Superior temporal gyrus (tissue), 1 donor: ENCODE measurements around the gene CFAP221.
"Not testable (repeated sequence)": the region's sequence is repeated elsewhere in the genome, so short reads cannot be mapped to it uniquely, and the experiment has no call there.

Source experiments
- DNase-seq: peaks from one replicate; pipeline ENCODE4 v3.0.0-alpha.2; 2016; ENCODE audit errors: extremely low spot score

The CFAP221 gene

DNA sequence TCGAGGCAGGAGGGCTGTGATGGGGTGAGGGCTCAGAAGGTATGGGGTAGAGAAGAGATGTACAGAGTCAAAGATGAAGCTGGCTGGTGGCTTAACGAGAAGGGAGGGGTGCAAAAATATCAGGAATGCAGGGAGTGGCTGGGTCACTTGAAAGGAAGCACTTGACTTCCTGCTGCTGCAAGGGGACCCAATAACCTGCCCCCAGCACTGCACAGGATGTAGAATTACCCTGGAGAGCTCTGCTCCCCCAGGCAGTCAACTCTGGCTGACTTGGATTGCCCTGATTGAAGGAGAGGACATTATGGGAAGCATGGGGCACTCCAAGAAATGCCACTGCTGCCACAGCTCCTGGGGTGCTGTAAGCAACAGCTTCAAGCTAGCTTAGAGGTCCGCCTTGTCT, 41.8 kb downstream of the CFAP221 start:
- DNase-seq, result no peak

- DNase-seq, result no peak
Observed at GRCh38 chr2:119590873-119591272, 46.6 kb downstream of the CFAP221 start.

GRCh38 chr2:119591523-119591922, 47.3 kb downstream of the CFAP221 start:
- no peak for DNase-seq

DNA sequence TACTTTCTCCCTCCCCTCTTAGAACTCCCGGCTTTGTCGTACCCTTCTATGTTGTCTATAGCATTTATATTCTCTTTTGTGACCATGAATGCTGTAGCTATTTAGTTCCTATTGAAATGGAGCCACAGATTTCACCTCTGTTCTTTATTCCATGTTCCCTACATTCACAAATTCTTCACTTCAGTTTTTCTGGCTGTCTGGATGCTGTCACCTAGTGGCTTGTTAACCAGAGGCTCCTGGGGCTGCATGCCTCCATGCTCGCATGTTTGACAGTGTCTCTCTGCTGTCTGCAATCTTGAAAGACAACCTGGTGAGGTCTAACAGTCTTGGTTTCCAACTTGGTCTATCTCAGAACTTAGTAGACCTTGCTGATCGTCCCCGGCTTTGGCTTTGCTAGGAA, 48.2 kb downstream of the CFAP221 start:
- no peak for DNase-seq

- DNase-seq, result no peak
Observed at GRCh38 chr2:119596638-119597037, 52.4 kb downstream of the CFAP221 start.

GRCh38 chr2:119598596-119599263, 54.5 kb downstream of the CFAP221 start:
- DNase-seq, result peak; percentile 13

DNA sequence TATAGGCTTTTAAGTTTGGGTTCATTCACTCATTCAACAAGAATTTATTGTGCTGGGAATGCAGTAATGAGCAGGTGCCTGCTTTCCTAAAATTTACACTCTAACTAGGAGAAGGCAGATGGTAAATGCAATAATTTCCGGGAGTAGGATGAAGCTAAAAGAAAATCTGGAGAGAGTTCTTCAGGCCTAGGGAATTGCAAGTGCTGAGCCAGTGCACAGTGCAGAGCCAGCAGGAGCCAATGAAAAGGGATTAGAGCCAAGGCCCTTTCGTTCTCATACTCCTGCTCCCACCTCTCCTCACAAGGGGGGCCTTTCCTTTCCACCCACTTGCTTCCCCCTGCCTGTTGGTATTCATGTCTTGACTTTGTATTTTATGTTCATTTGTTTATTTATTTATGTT, 55.1 kb downstream of the CFAP221 start:
- peak; percentile 45 for DNase-seq

DNA sequence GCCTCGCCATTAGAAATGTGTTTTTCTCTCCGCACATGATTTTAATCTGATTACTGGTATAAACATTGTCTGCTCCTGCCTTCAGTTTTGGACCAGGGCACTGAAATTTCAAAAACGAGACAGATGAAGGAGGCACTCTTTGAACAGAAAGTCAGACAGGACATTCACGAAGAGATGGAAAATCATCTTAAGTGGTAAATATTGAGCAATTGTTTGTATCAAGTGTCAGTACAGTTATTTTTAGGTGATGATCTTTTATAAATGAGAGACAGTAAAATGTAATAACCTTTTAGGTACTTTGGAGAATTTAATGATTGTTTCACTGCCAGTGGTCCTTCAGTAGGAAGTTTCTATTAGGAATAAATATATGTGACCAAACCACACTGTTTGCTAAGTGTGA, 60.8 kb downstream of the CFAP221 start:
- DNase-seq, result no peak

- no peak for DNase-seq
Observed at GRCh38 chr2:119606674-119607073, 62.4 kb downstream of the CFAP221 start.

- no peak for DNase-seq
Observed at GRCh38 chr2:119608553-119608952, 64.3 kb downstream of the CFAP221 start.

GRCh38 chr2:119609337-119609736, 65.1 kb downstream of the CFAP221 start:
- no peak for DNase-seq

DNA sequence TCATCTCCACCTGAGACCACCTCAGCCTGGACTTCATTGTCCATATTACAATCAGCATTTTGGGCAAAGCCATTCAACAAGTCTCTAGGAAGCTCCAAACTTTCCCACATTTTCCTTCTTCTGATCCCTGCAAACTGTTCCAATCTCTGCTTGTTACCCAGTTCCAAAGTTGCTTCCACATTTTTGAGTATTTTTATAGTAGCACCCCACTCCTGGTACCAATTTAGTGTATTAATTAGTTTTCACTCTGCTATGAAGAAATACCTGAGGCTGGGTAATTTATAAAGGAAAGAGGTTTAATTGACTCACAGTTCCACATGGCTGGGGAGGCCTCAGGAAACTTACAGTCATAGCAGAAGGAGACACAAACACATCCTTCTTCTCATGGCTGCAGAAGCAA, 69.9 kb downstream of the CFAP221 start:
- not testable (repeated sequence) for DNase-seq

DNA sequence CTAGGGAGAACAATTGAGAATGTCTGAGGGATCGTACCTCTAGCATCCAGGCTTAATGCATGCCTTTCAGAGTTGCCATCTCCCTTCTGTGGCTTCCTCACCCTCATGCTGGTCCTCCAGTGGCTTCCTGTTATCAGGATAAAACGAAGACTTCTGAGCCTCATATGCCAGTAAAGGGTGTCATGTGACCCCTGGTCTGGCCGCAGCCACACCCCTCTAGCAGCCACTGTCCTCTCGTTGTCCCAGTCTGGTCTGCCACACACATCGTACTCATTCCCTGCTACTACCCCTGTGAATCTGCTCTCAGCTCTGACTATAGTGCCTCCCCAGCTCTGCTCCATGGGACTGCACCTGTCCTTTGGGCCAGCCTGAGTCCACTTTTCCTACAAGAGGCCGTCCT, 72.2 kb downstream of the CFAP221 start:
- no peak for DNase-seq

GRCh38 chr2:119617455-119617854, 73.2 kb downstream of the CFAP221 start:
- DNase-seq, result no peak

GRCh38 chr2:119618725-119619124, 74.5 kb downstream of the CFAP221 start:
- not testable (repeated sequence) for DNase-seq

- no peak for DNase-seq
Observed at GRCh38 chr2:119625226-119625625, 81.0 kb downstream of the CFAP221 start.

DNA sequence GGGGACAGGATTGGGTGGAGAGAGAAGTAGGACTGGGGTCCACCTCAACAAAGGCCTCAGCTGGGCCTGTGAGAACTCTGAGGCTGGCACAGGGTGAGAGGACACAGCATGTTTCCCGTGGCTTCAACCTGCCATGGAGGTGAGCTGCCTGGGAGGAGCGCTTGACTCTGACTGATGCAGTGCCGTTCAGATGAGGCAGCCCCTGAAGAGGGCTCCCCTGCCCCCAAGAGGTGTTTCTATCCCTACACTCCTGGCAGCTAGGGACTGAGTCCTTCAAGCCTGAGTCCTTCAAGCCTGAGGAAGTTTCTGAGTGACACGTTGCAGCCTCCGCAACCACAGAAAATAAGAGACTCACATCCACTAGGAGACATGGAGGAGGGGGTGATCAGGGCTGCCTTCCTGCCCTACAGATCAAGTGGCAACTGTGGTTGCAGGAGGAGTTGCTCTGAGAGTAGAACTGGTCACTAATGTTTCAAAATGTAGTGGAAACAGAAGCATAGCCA, 85.1 kb downstream of the CFAP221 start:
- DNase-seq, result no peak

DNA sequence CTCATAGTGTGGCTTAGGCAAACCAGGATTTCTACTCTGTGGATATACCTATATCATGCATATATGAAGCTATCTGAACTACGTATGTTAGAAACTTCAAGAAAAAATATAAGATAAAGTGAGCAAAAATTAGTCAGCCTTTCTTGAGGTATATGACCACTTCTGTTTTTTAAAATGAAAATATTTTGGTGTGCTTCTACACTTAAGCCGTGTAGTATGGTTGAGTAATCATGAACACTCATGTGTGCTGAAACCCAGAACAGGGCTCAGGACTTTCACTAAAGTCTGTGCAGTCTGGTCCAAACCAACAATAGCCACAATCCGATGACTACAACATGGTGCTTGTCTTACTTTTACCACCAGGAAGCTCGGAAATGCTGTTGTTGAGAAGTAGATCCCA, 85.9 kb downstream of the CFAP221 start:
- DNase-seq, result no peak

DNA sequence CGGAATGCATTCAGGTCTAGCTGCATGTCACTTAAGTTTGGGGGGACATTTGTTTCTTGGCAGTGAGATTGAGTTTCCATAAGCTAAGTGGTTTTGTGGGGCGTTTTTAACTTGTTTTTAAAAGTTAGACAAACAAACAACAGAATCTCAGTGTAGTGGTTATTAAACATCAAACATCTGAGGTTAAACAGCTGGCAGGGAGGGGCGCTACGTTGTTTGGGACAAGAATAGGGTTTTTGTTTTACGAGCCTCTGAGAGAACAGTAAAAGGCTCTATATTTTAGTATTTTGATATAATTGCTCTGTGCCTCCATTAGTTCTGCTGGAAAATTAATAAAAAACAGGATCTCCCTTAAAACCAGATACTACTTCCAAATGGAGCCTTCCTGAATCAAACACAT, 93.1 kb downstream of the CFAP221 start:
- no peak for DNase-seq

- no peak for DNase-seq
Observed at GRCh38 chr2:119638246-119638645, 94.0 kb downstream of the CFAP221 start.

GRCh38 chr2:119638685-119639554, 94.7 kb downstream of the CFAP221 start:
- no peak for DNase-seq

DNA sequence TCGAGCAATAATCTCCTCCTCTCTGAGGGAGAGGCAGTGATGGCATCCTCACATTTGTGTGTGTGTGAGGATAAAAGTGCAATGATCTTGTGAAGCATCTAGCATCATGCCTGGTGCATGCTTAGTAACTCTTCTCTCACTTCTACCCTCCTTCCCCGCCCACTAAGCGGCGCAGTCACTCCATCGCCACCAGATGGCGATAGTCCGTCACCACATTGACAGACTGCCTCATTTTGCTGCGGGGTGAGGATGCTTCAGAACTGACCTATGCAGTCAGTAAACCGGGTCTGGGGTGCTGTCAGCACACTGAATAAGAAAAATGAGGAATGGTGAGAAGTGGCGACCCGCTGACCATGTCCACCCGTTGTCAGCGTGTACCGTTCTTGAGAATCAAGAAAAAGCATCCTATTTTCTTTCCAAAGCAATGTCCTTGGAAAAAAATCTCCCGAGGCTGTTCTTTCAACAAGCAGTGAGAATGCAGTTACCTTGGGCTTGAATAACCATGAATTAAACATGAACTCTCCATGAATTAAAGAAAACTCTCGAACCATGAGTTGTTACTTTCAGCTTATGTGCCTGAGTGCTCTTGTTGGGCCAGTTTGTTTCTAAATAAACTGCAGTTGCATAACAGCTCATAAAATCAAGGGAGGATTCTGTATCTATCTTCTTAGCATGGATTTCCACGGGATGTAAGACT, 97.5 kb downstream of the CFAP221 start:
- DNase-seq, result peak; percentile 95
